HEK293 (cell line): ENCODE data around the gene TCEANC2.

Experiments
- KLF8 ChIP-seq: fragments of 450-650 bp; formaldehyde crosslinking; IDR thresholded peaks from 2 replicates; pipeline ENCODE4 v1.5.1; 2016; ENCODE audit warnings: missing biosample characterization, missing genetic modification characterization
- RBAK ChIP-seq: fragments of 450-650 bp; formaldehyde crosslinking; IDR thresholded peaks from 2 replicates; pipeline ENCODE4 v1.5.1; 2016; ENCODE audit warnings: missing biosample characterization, missing genetic modification characterization
- YY1 ChIP-seq: fragments of 450-650 bp; formaldehyde crosslinking; IDR thresholded peaks from 2 replicates; pipeline ENCODE4 v1.5.1; 2018; ENCODE audit warnings: missing biosample characterization, missing genetic modification characterization
- ZBTB1 ChIP-seq: fragments of 450-650 bp; formaldehyde crosslinking; IDR thresholded peaks from 2 replicates; pipeline ENCODE4 v1.5.1; 2016; ENCODE audit warnings: missing biosample characterization, missing genetic modification characterization
- ZBTB7A ChIP-seq: fragments of 450-650 bp; formaldehyde crosslinking; IDR thresholded peaks from 2 replicates; pipeline ENCODE4 v1.5.1; 2016; ENCODE audit warnings: low read depth, missing biosample characterization, missing genetic modification characterization
- ZFP41 ChIP-seq: fragments of 450-650 bp; formaldehyde crosslinking; IDR thresholded peaks from 2 replicates; pipeline ENCODE4 v1.5.1; 2016; ENCODE audit warnings: missing biosample characterization, missing genetic modification characterization, borderline replicate concordance
- ZNF114 ChIP-seq: fragments of 450-650 bp; formaldehyde crosslinking; IDR thresholded peaks from 2 replicates; pipeline ENCODE4 v1.5.0; 2017; ENCODE audit warnings: missing biosample characterization, missing genetic modification characterization
- ZNF202 ChIP-seq: fragments of 450-650 bp; formaldehyde crosslinking; IDR thresholded peaks from 2 replicates; pipeline ENCODE4 v1.5.1; 2016; ENCODE audit warnings: missing biosample characterization, missing genetic modification characterization, borderline replicate concordance
- ZNF221 ChIP-seq: fragments of 450-650 bp; formaldehyde crosslinking; IDR thresholded peaks from 2 replicates; pipeline ENCODE4 v1.5.1; 2017; ENCODE audit warnings: missing biosample characterization, missing genetic modification characterization, borderline replicate concordance
- ZNF311 ChIP-seq: fragments of 450-650 bp; formaldehyde crosslinking; IDR thresholded peaks from 2 replicates; pipeline ENCODE4 v1.5.1; 2017; ENCODE audit warnings: missing biosample characterization, missing genetic modification characterization, borderline replicate concordance
- ZNF350 ChIP-seq: fragments of 450-650 bp; formaldehyde crosslinking; IDR thresholded peaks from 2 replicates; pipeline ENCODE4 v1.5.0; 2017; ENCODE audit warnings: missing biosample characterization, mild to moderate bottlenecking, missing genetic modification characterization
- ZNF391 ChIP-seq: fragments of 450-650 bp; formaldehyde crosslinking; IDR thresholded peaks from 2 replicates; pipeline ENCODE4 v1.5.1; 2016; ENCODE audit warnings: low read depth, missing biosample characterization, missing genetic modification characterization, borderline replicate concordance
- ZNF394 ChIP-seq: fragments of 450-650 bp; formaldehyde crosslinking; IDR thresholded peaks from 2 replicates; pipeline ENCODE4 v1.5.1; 2016; ENCODE audit warnings: missing biosample characterization, missing genetic modification characterization, mild to moderate bottlenecking, moderate library complexity, borderline replicate concordance
- ZNF404 ChIP-seq: fragments of 450-650 bp; formaldehyde crosslinking; IDR thresholded peaks from 2 replicates; pipeline ENCODE4 v1.5.1; 2017; ENCODE audit warnings: missing biosample characterization, missing genetic modification characterization
- ZNF473 ChIP-seq: fragments of 450-650 bp; formaldehyde crosslinking; IDR thresholded peaks from 2 replicates; pipeline ENCODE4 v1.5.1; 2017; ENCODE audit warnings: missing biosample characterization, missing genetic modification characterization
- ZNF514 ChIP-seq: fragments of 450-650 bp; formaldehyde crosslinking; IDR thresholded peaks from 2 replicates; pipeline ENCODE4 v1.5.1; 2016; ENCODE audit warnings: missing biosample characterization, missing genetic modification characterization
- ZNF521 ChIP-seq: fragments of 450-650 bp; formaldehyde crosslinking; IDR thresholded peaks from 2 replicates; pipeline ENCODE4 v1.5.1; 2017; ENCODE audit warnings: missing biosample characterization, mild to moderate bottlenecking, missing genetic modification characterization
- ZNF529 ChIP-seq: fragments of 450-650 bp; formaldehyde crosslinking; IDR thresholded peaks from 2 replicates; pipeline ENCODE4 v1.5.1; 2017; ENCODE audit warnings: missing genetic modification characterization, missing biosample characterization; ENCODE audit not compliant: insufficient replicate concordance
- ZNF530 ChIP-seq: fragments of 450-650 bp; formaldehyde crosslinking; IDR thresholded peaks from 2 replicates; pipeline ENCODE4 v1.5.1; 2016; ENCODE audit warnings: low read depth, missing biosample characterization, missing genetic modification characterization
- ZNF596 ChIP-seq: fragments of 450-650 bp; IDR thresholded peaks from 2 replicates; pipeline ENCODE4 v1.5.0; 2018; ENCODE audit warnings: missing biosample characterization, mild to moderate bottlenecking, missing genetic modification characterization, moderate library complexity
- ZNF621 ChIP-seq: fragments of 450-650 bp; formaldehyde crosslinking; IDR thresholded peaks from 2 replicates; pipeline ENCODE4 v1.5.1; 2017; ENCODE audit warnings: missing biosample characterization, missing genetic modification characterization
- ZNF776 ChIP-seq: fragments of 450-650 bp; formaldehyde crosslinking; IDR thresholded peaks from 2 replicates; pipeline ENCODE4 v1.5.0; 2017; ENCODE audit warnings: missing biosample characterization, missing genetic modification characterization, borderline replicate concordance
- ZNF777 ChIP-seq: fragments of 450-650 bp; formaldehyde crosslinking; IDR thresholded peaks from 2 replicates; pipeline ENCODE4 v1.5.1; 2017; ENCODE audit warnings: missing biosample characterization, missing genetic modification characterization, borderline replicate concordance
- ZNF791 ChIP-seq: fragments of 450-650 bp; formaldehyde crosslinking; IDR thresholded peaks from 2 replicates; pipeline ENCODE4 v1.5.1; 2016; ENCODE audit warnings: missing biosample characterization, missing genetic modification characterization
- ZNF792 ChIP-seq: fragments of 450-650 bp; formaldehyde crosslinking; IDR thresholded peaks from 2 replicates; pipeline ENCODE4 v1.5.1; 2016; ENCODE audit warnings: missing biosample characterization, missing genetic modification characterization
- ZSCAN16 ChIP-seq: fragments of 450-650 bp; formaldehyde crosslinking; IDR thresholded peaks from 2 replicates; pipeline ENCODE4 v1.5.1; 2016; ENCODE audit warnings: missing biosample characterization, missing genetic modification characterization
- TF ChIP-seq, protein P1 (sequence below): fragments of 450-650 bp; formaldehyde crosslinking; optimal IDR thresholded peaks from 2 replicates; pipeline ENCODE3; 2016; ENCODE audit warnings: missing biosample characterization, mild to moderate bottlenecking, missing genetic modification characterization
- TF ChIP-seq, protein P2 (sequence below): fragments of 450-650 bp; formaldehyde crosslinking; IDR thresholded peaks from 2 replicates; pipeline ENCODE4 v1.5.1; 2016; ENCODE audit warnings: missing biosample characterization, missing genetic modification characterization
- TF ChIP-seq, protein P3 (sequence below): fragments of 450-650 bp; formaldehyde crosslinking; IDR thresholded peaks from 2 replicates; pipeline ENCODE4 v1.5.1; 2016; ENCODE audit warnings: missing biosample characterization, missing genetic modification characterization
- TF ChIP-seq, protein P4 (sequence below): fragments of 450-650 bp; formaldehyde crosslinking; IDR thresholded peaks from 2 replicates; pipeline ENCODE4 v1.5.1; 2016; ENCODE audit warnings: missing biosample characterization, missing genetic modification characterization
- TF ChIP-seq, protein P5 (sequence below): fragments of 450-650 bp; IDR thresholded peaks from 2 replicates; pipeline ENCODE4 v1.5.1; 2018; ENCODE audit warnings: missing biosample characterization, mild to moderate bottlenecking, missing genetic modification characterization
- TF ChIP-seq, protein P6 (sequence below): fragments of 450-650 bp; IDR thresholded peaks from 2 replicates; pipeline ENCODE4 v1.5.1; 2018; ENCODE audit warnings: missing biosample characterization, missing genetic modification characterization

The TCEANC2 gene

DNA sequence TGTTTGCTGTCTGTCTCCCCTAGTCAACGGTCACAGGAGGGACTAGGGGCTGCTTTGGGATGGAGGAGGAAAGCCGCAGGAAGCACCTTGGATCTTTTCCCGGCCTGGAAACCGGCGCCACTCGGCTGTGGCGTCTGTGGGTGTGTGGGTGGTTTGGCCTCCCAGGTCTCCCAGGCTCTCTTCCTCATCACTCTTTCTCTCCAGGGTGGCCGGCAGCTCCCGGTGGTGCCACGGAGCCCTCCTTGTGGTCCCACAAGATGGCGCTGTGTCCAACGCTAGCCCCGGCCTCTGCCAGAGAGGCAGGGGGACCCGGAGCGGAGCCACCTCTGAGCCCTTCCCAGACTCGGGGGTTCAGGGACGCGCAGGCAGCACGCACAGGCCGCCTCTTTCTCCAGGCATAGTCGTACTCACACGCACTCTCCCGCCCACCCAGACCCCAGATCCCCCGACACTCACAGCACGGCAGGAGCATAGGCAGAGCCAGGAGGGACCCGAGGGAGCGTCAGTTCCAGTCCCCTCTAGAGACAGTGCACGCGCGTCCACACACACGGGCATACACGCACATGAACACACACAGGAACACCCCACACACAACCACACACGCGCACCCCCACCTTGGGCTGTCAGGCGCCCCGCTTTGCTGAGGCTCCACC is 68.2 kb downstream of the TCEANC2 start (continued):
- TF ChIP-seq, protein P1, sequence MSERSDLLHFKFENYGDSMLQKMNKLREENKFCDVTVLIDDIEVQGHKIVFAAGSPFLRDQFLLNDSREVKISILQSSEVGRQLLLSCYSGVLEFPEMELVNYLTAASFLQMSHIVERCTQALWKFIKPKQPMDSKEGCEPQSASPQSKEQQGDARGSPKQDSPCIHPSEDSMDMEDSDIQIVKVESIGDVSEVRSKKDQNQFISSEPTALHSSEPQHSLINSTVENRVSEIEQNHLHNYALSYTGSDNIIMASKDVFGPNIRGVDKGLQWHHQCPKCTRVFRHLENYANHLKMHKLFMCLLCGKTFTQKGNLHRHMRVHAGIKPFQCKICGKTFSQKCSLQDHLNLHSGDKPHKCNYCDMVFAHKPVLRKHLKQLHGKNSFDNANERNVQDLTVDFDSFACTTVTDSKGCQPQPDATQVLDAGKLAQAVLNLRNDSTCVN (tag by site-specific recombination): peak; percentile 59
- TF ChIP-seq YY1 (no peak), ZNF311 (tag by site-specific recombination) (no peak), ZNF621 (tag by site-specific recombination) (no peak), ZNF792 (no peak), ZNF777 (tag by site-specific recombination) (peak; percentile 81; the same call in 1 of the 2 replicates), ZNF514 (tag by site-specific recombination) (no peak), ZNF473 (tag by site-specific recombination) (no peak), RBAK (tag by site-specific recombination) (no peak), ZNF776 (tag by site-specific recombination) (no peak), ZNF221 (no peak), ZNF596 (tag by site-specific recombination) (no peak), ZNF521 (tag by site-specific recombination) (no peak), ZFP41 (no peak), ZNF114 (tag by site-specific recombination) (no peak), ZSCAN16 (tag by site-specific recombination) (no peak), ZNF350 (tag by site-specific recombination) (no peak), ZBTB7A (peak; percentile 48; the same call in 1 of the 2 replicates), ZBTB1 (tag by site-specific recombination) (no peak), ZNF394 (tag by site-specific recombination) (no peak), ZNF391 (tag by site-specific recombination) (0 out of 2 replicates have a peak, but pooled peaks have one; percentile 35), ZNF202 (tag by site-specific recombination) (no peak), ZNF791 (tag by site-specific recombination) (no peak), ZNF404 (no peak), ZNF530 (tag by site-specific recombination) (no peak), KLF8 (tag by site-specific recombination) (no peak), ZNF529 (tag by site-specific recombination) (no peak)
- TF ChIP-seq, protein P2, sequence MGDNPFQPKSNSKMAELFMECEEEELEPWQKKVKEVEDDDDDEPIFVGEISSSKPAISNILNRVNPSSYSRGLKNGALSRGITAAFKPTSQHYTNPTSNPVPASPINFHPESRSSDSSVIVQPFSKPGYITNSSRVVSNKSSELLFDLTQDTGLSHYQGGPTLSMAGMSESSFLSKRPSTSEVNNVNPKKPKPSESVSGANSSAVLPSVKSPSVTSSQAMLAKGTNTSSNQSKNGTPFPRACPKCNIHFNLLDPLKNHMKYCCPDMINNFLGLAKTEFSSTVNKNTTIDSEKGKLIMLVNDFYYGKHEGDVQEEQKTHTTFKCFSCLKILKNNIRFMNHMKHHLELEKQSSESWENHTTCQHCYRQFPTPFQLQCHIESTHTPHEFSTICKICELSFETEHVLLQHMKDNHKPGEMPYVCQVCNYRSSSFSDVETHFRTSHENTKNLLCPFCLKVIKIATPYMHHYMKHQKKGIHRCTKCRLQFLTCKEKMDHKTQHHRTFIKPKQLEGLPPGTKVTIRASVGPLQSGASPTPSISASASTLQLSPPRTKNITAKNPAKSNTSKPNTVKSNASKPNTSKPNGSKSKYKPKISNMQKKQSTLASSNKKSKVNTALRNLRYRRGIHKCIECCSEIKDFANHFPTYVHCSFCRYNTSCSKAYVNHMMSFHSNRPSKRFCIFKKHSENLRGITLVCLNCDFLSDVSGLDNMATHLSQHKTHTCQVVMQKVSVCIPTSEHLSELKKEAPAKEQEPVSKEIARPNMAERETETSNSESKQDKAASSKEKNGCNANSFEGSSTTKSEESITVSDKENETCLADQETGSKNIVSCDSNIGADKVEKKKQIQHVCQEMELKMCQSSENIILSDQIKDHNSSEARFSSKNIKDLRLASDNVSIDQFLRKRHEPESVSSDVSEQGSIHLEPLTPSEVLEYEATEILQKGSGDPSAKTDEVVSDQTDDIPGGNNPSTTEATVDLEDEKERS: no peak
- TF ChIP-seq, protein P3, sequence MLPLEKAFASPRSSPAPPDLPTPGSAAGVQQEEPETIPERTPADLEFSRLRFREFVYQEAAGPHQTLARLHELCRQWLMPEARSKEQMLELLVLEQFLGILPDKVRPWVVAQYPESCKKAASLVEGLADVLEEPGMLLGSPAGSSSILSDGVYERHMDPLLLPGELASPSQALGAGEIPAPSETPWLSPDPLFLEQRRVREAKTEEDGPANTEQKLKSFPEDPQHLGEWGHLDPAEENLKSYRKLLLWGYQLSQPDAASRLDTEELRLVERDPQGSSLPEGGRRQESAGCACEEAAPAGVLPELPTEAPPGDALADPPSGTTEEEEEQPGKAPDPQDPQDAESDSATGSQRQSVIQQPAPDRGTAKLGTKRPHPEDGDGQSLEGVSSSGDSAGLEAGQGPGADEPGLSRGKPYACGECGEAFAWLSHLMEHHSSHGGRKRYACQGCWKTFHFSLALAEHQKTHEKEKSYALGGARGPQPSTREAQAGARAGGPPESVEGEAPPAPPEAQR: no peak
- TF ChIP-seq, protein P4, sequence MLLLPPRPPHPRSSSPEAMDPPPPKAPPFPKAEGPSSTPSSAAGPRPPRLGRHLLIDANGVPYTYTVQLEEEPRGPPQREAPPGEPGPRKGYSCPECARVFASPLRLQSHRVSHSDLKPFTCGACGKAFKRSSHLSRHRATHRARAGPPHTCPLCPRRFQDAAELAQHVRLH (tag by site-specific recombination): no peak
- TF ChIP-seq, protein P5, sequence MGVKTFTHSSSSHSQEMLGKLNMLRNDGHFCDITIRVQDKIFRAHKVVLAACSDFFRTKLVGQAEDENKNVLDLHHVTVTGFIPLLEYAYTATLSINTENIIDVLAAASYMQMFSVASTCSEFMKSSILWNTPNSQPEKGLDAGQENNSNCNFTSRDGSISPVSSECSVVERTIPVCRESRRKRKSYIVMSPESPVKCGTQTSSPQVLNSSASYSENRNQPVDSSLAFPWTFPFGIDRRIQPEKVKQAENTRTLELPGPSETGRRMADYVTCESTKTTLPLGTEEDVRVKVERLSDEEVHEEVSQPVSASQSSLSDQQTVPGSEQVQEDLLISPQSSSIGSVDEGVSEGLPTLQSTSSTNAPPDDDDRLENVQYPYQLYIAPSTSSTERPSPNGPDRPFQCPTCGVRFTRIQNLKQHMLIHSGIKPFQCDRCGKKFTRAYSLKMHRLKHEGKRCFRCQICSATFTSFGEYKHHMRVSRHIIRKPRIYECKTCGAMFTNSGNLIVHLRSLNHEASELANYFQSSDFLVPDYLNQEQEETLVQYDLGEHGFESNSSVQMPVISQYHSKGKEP (tag by site-specific recombination): no peak
- TF ChIP-seq, protein P6, sequence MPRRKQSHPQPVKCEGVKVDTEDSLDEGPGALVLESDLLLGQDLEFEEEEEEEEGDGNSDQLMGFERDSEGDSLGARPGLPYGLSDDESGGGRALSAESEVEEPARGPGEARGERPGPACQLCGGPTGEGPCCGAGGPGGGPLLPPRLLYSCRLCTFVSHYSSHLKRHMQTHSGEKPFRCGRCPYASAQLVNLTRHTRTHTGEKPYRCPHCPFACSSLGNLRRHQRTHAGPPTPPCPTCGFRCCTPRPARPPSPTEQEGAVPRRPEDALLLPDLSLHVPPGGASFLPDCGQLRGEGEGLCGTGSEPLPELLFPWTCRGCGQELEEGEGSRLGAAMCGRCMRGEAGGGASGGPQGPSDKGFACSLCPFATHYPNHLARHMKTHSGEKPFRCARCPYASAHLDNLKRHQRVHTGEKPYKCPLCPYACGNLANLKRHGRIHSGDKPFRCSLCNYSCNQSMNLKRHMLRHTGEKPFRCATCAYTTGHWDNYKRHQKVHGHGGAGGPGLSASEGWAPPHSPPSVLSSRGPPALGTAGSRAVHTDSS (tag by site-specific recombination): peak; percentile 77
